Panc1 (cell line): ENCODE measurements around the gene VPS51.

Source experiments
- CTCF ChIP-seq: fragments of 450-650 bp; IDR thresholded peaks from 2 replicates; pipeline ENCODE4 v1.5.1; 2017; ENCODE audit warnings: mild to moderate bottlenecking
- POLR2AphosphoS5 ChIP-seq: IDR thresholded peaks from 2 replicates; pipeline ENCODE4 v1.6.1; 2012; ENCODE audit warnings: mild to moderate bottlenecking, low read depth, low read length, moderate library complexity
- SIN3A ChIP-seq: IDR thresholded peaks from 2 replicates; pipeline ENCODE4 v1.6.1; 2012; ENCODE audit warnings: low read depth, mild to moderate bottlenecking, low read length, moderate library complexity, borderline replicate concordance; ENCODE audit not compliant: insufficient read depth
- TCF7L2 ChIP-seq: IDR thresholded peaks from 2 replicates; pipeline ENCODE4 v1.6.1; 2011; ENCODE audit warnings: mild to moderate bottlenecking, low read depth, low read length, inconsistent platforms
- TF ChIP-seq, protein P1 (sequence below), 2 experiments: IDR thresholded peaks; 2 replicates each; pipeline ENCODE4 v1.6.1; 2011 to 2012; ENCODE audit warnings: low read depth in 2 of 2, control low read depth in 1 of 2, low read length in 1 of 2, mild to moderate bottlenecking in 1 of 2, moderate library complexity in 1 of 2; ENCODE audit not compliant: insufficient read depth in 1 of 2

DNA sequence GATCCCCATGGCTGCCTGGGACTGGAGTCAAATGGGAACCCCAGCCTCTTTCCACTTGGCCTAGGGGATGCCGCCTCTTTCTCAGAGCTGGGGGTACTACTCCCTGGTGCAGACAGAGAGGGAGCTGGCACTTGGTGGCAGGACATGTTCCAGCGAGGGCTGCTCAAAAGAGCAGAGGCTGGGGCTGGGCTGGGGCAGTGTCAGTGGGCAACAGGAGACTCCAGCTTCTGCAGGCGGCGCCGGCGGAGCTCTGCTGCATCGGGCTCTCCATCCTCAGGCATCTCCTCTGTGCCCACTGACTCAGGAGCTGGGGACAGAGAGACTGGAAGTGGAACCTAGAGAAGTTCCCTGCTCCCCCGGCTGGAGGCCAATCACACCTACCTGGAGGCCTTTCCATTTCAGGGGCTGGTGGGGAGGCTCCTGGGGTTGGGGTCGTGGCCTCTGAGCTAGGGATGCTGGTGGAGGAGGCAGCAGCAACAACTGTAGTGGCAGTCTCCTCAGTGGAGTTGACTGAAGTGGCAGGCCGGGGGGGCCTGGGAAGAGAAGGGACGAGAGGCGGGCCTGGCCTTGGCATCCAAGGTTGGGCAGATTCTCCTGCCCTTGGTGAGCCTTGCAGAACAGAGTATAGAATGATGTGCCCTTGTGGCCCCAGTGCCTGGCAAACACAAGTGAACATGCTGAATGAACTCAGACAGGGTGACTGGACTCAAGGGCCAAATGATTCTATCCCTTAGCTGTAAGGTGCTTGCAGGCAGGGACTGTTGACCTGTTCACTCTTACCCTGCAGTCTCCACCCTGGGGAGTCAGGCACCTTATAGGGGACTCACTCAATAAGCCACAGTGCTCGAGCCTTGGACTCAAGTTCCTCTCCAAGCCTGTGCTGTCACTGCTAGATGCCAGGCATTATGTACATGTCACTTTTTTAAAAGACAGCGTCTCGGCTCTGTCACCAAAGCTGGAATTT is 32.5 kb downstream of the VPS51 start:
- TF ChIP-seq CTCF (no peak), SIN3A (no peak), POLR2AphosphoS5 (0 out of 2 replicates have a peak, but pooled peaks have one; percentile 29), TCF7L2 (no peak)
- TF ChIP-seq, protein P1, sequence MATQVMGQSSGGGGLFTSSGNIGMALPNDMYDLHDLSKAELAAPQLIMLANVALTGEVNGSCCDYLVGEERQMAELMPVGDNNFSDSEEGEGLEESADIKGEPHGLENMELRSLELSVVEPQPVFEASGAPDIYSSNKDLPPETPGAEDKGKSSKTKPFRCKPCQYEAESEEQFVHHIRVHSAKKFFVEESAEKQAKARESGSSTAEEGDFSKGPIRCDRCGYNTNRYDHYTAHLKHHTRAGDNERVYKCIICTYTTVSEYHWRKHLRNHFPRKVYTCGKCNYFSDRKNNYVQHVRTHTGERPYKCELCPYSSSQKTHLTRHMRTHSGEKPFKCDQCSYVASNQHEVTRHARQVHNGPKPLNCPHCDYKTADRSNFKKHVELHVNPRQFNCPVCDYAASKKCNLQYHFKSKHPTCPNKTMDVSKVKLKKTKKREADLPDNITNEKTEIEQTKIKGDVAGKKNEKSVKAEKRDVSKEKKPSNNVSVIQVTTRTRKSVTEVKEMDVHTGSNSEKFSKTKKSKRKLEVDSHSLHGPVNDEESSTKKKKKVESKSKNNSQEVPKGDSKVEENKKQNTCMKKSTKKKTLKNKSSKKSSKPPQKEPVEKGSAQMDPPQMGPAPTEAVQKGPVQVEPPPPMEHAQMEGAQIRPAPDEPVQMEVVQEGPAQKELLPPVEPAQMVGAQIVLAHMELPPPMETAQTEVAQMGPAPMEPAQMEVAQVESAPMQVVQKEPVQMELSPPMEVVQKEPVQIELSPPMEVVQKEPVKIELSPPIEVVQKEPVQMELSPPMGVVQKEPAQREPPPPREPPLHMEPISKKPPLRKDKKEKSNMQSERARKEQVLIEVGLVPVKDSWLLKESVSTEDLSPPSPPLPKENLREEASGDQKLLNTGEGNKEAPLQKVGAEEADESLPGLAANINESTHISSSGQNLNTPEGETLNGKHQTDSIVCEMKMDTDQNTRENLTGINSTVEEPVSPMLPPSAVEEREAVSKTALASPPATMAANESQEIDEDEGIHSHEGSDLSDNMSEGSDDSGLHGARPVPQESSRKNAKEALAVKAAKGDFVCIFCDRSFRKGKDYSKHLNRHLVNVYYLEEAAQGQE (IDR thresholded peaks at IDR 0.05; ENCODE audit: insufficient read depth in 1 of 2, low read depth in 2 of 2, low read length in 1 of 2) = no peak
